Spleen (tissue), 11 donors: ENCODE results near the gene SIMC1. TPM values are rescaled to one million over a fixed set of nuclear protein-coding genes. Genes with fewer than 3 reads are reported as not detected.
"Not testable (repeated sequence)": the region's sequence is repeated elsewhere in the genome, so short reads cannot be mapped to it uniquely, and the experiment has no call there.

Experiments
- DNase-seq: peaks from one replicate; pipeline ENCODE4 v3.0.0-alpha.2; 2020
- H3K27ac ChIP-seq, 8 donors: fragments of 200-600 bp; sonication (generic) in 7 of 8; 1 replicate in 4 of 8; 2 replicates in 4 of 8; pipeline versions ENCODE4 v1.5.0 to v1.8.0; 2016 to 2021; ENCODE audit warnings: inconsistent platforms in 4 of 8, mild to moderate bottlenecking in 4 of 8, moderate library complexity in 1 of 8
- H3K27me3 ChIP-seq, 7 donors: fragments of 200-600 bp; sonication (generic) in 6 of 7; replicated peaks in 1 of 7; 1 replicate in 4 of 7; 2 replicates in 3 of 7; pipeline versions ENCODE4 v1.5.0 to v1.8.0; 2016 to 2021; ENCODE audit warnings: inconsistent platforms in 3 of 7, mild to moderate bottlenecking in 1 of 7
- H3K36me3 ChIP-seq, 6 donors: fragments of 200-600 bp; sonication (generic) in 5 of 6; 1 replicate in 4 of 6; 2 replicates in 2 of 6; pipeline versions ENCODE4 v1.5.0 to v1.8.0; 2016 to 2021; ENCODE audit warnings: inconsistent platforms in 2 of 6
- H3K4me1 ChIP-seq, 6 donors: fragments of 200-600 bp; sonication (generic) in 5 of 6; 1 replicate in 3 of 6; 2 replicates in 3 of 6; pipeline versions ENCODE4 v1.5.0 to v1.8.0; 2016 to 2021; ENCODE audit warnings: inconsistent platforms in 3 of 6
- H3K4me3 ChIP-seq, 8 donors: fragments of 200-600 bp; sonication (generic) in 7 of 8; 1 replicate in 4 of 8; 2 replicates in 4 of 8; pipeline versions ENCODE4 v1.5.0 to v1.8.0; 2016 to 2021; ENCODE audit warnings: inconsistent platforms in 4 of 8, mild to moderate bottlenecking in 4 of 8, moderate library complexity in 2 of 8
- H3K9me3 ChIP-seq, 8 donors: fragments of 200-600 bp; sonication (generic) in 7 of 8; 1 replicate in 4 of 8; 2 replicates in 4 of 8; pipeline versions ENCODE4 v1.5.0 to v1.8.0; 2016 to 2021; ENCODE audit warnings: inconsistent platforms in 4 of 8
- POLR2A ChIP-seq, 3 donors: fragments of 450-650 bp; IDR thresholded peaks; one replicate each; pipeline ENCODE4 v1.5.1; 2017; ENCODE audit warnings: antibody characterized with exemption in 3 of 3, mild to moderate bottlenecking in 1 of 3
- POLR2AphosphoS5 ChIP-seq, 3 donors: sonication (generic); formaldehyde crosslinking; IDR thresholded peaks; one replicate each; pipeline ENCODE4 v1.5.1; 2017; ENCODE audit warnings: antibody characterized with exemption in 3 of 3
- WGBS, 5 donors: extraction: QIAGEN DNeasy Blood & Tissue Kit in 3 of 5; methylation state at CpG; one replicate each; pipeline versions ENCODE4 v1.1.5 to v1.1.7; 2013 to 2018; 5-methylcytosine and 5-hydroxymethylcytosine counted together
- intact Hi-C: fragments of 100-400 bp; cut with DNase I; formaldehyde crosslinking; loops from one replicate; pipeline ENCODE4 v1.15.0; 2023; ENCODE audit warnings: low total_unique reads
- polyA plus RNA-seq, 3 donors: library from polyadenylated mRNA; stranded (reverse); fragments of 200-250 nt; gene quantifications; one replicate each; pipeline ENCODE4 v1.2.1, GENCODE V29; 2013
- total RNA-seq, 7 donors: library from RNA; depleted of rRNA in 3 of 7; stranded (reverse); fragments of >200 nt in 3 of 7; fragmentation: NEBNext Ultra II Directional in 4 of 7; extraction: Animal tissue kit (Norgen Biotek cat#: 25700) in 4 of 7; gene quantifications; one replicate each; pipeline versions ENCODE4 v1.1.0 to v1.2.1, GENCODE V29; 2016 to 2021
- TF ChIP-seq, protein P1 (sequence below), 11 experiments: fragments of 200-600 bp in 7 of 11; fragments of 450-650 bp in 4 of 11; sonication (generic) in 4 of 11; IDR thresholded peaks in 8 of 11; conservative IDR thresholded peaks in 3 of 11; 1 replicate in 7 of 11; 2 replicates in 4 of 11; pipeline versions ENCODE4 v1.4.0 to v1.8.0; 2016 to 2021; ENCODE audit warnings: antibody characterized with exemption in 11 of 11, inconsistent platforms in 4 of 11, mild to moderate bottlenecking in 1 of 11
- donor health status: healthy with polysubstance abuse.
- donor health status: DM: no; HTN: no; CAD: no; lungs with moderate emphysema.
- donor health status: DM: no; HTN: no; CAD: no.
- donor health status: Bipolar disorder and iron deficiency.
- donor health status: healthy.
- donor health status: DM: no; HTN: no; CAD: no.
- donor health status: DM: yes; HTN: yes; CAD: no.

SIMC1 gene
- total and polyA plus RNA-seq, 10 donors: 5.2 to 33.8 (median 25.8) TPM

DNA sequence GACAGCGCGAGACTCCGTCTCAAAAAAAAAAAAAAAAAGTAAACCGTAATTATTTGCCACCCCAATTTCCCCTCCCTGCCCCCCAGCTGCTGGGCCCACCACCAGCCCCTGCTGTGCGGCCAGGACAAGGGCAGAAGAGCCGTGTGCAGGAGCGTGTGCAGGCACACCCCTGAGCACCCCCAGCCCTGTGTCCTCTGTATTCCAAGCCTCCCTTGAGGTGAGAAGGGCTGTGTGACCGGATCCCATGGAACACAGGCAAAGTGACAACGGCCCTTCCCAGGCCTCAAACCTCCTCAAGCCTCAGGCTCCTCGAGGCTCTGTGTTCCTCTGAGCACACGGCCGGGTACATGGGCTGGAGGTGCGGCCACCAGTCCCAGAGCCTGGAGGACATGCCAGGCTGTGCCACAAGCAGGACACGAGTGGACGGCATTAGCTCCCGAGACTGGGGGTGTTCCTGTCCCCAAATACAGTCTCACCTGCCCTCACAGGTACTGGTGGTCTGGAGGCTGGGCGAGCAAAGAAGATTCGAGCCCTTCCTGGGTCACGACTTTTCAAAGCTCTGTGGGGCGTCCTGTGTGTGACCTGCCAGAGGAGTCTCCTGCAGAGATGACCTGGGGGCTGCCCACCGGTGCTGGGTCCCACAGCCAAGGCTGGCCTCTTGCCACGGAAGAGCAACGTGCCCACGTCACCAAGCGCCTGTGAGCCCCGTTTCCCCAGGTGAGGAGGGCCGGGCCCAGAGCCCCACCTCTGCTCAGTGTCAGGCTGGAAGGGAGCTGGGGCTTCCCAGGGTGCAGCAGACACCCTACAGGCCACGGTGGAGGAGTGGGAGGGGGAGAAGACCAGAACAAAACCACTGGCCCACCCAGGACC, 47.1 kb upstream of the SIMC1 start:
- 80 to 91% (median 86%) methylated on average over 11 to 28 of the region's 28 CpGs for WGBS, 5 donors
- intact Hi-C loops: no loop called here
- Histone ChIP-seq H3K36me3 (no peaks in the 10 kb centered on the region), H3K9me3 (no peaks in the 10 kb centered on the region), H3K4me1 (peaks cover 0 to 13% (median 5%) of the 10 kb centered on the region in 6 donors), H3K27me3 (peaks cover 0 to 35% (median 0%) of the 10 kb centered on the region in 7 donors), H3K4me3 (no peak overlapping the region), H3K27ac (no peak overlapping the region)
- DNase-seq: no peak
- TF ChIP-seq POLR2A (IDR thresholded peaks at IDR 0.05): no peak

DNA sequence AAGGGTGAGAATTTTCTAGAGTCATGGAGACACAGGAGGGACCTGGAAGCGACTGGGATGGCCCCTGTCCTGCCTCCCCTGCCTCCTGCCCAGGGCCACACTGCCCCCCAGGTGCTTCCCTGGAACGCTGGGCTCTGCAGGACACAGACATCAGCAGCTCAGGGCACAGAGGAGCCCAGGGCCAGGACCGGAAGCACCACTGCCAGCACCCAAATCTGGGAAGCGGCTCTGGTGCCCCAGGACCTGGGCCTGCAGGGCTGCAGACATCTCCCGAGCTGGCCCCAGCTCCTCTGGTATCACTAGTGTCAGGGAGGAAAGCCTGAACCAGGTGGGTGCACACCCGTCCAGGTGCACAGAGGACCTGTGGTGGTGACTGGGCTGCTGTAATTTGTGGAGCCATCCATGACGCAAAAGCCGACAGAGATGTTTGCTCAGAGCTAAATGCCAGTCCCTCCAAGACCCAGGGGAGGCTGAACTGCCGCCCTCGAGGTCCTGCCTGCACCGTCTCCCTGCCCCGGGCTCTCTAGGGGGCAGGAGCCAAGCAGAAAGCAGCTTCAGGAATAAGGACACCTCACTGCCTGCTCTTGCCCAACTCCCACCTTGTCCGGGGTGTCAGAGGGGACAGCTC, 46.0 kb upstream of the SIMC1 start:
- TF ChIP-seq, protein P1, sequence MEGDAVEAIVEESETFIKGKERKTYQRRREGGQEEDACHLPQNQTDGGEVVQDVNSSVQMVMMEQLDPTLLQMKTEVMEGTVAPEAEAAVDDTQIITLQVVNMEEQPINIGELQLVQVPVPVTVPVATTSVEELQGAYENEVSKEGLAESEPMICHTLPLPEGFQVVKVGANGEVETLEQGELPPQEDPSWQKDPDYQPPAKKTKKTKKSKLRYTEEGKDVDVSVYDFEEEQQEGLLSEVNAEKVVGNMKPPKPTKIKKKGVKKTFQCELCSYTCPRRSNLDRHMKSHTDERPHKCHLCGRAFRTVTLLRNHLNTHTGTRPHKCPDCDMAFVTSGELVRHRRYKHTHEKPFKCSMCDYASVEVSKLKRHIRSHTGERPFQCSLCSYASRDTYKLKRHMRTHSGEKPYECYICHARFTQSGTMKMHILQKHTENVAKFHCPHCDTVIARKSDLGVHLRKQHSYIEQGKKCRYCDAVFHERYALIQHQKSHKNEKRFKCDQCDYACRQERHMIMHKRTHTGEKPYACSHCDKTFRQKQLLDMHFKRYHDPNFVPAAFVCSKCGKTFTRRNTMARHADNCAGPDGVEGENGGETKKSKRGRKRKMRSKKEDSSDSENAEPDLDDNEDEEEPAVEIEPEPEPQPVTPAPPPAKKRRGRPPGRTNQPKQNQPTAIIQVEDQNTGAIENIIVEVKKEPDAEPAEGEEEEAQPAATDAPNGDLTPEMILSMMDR (IDR thresholded peaks at IDR 0.05 in 8 of 11, conservative IDR thresholded peaks at IDR 0.05 in 3 of 11): no peak
- TF ChIP-seq POLR2AphosphoS5 (IDR thresholded peaks at IDR 0.05): no peak
- no peak for TF ChIP-seq POLR2A (IDR thresholded peaks at IDR 0.05)
- intact Hi-C loops: no loop called here
- Histone ChIP-seq H3K27ac (no peak overlapping the region), H3K27me3 (peaks cover 0 to 35% (median 0%) of the 10 kb centered on the region in 7 donors), H3K4me1 (peaks cover 0 to 13% (median 5%) of the 10 kb centered on the region in 6 donors), H3K36me3 (no peaks in the 10 kb centered on the region), H3K4me3 (no peak overlapping the region), H3K9me3 (no peaks in the 10 kb centered on the region)
- no peak for DNase-seq
- 67 to 85% (median 79%) methylated on average over 6 to 13 of the region's 13 CpGs for WGBS, 5 donors

DNA sequence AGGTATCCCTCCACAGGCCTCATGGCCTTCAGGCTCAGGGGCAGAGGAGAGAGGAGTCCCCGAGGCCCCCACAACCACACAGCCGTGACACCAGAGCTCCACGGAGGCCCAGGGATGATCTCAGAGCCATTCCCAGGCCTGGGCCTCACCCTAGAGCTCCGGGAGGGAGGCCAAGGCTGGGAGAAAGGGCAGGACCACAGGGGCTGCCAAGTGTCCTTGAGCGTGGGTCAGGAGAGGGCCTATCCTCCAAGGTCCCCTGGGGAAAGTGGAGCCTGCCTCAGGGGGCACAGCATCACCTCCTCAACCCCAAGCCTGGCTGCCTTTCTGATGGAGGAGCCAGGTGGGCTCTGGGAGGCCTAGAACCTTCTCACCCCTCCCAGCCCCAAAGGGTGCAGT, 45.5 kb upstream of the SIMC1 start:
- H3K27ac ChIP-seq, H3K36me3 ChIP-seq, DNase-seq, H3K4me3 ChIP-seq, H3K9me3 ChIP-seq, intact Hi-C loops: not testable (repeated sequence)
- WGBS, 5 donors: 56 to 71% (median 71%) methylated on average over 3 to 5 of the region's 5 CpGs
- Histone ChIP-seq H3K27me3 (peaks cover 0 to 38% (median 0%) of the 10 kb centered on the region in 7 donors), H3K4me1 (peaks cover 0 to 13% (median 5%) of the 10 kb centered on the region in 6 donors)

DNA sequence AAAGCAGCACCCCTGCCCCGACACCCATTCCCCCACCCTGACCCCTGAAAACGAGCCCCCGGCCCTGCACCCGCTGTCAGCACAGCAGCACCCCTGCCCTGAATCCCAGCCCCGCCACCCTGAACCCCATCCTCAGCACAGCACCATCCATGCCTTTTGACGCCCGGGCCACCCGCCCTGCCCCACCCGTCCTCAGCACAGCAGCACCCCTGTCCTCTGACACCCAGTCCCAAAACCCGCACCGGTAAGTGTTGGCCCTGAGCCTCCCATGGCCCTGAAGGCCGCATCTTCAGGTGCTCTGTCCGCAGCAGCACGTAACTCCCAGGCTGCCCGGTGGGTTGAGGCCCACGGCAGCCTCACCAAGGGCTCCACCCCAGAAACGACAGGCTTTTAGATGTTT, 44.6 kb upstream of the SIMC1 start:
- H3K36me3 ChIP-seq, H3K4me3 ChIP-seq, H3K9me3 ChIP-seq, H3K27ac ChIP-seq, intact Hi-C loops, DNase-seq: not testable (repeated sequence)
- H3K27me3 ChIP-seq: peaks cover 0 to 46% (median 0%) of the 10 kb centered on the region in 7 donors
- H3K4me1 ChIP-seq: peaks cover 0 to 14% (median 5%) of the 10 kb centered on the region in 6 donors
- 78 to 91% (median 82%) methylated on average over 8 to 17 of the region's 17 CpGs for WGBS, 5 donors

GRCh38 chr5:176194238-176195083, 43.8 kb upstream of the SIMC1 start:
- intact Hi-C loops, DNase-seq: not testable (repeated sequence)

DNA sequence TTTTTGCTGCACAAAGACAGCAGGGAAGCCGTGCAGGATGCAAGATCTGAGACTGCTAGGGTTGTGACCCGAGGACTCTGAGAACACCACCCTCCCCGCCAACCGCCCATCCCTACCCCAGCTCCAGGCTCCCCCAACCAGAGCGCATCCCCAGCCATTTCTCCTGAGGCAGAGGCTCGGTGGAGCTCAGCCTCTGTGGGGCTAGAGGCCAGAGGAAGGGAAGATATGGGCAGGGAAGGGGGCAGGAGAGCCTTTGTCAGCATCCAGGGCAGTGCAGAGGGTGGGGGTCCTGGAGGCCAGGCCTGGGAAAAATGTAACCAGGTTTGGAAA, 43.2 kb upstream of the SIMC1 start:
- intact Hi-C loops, H3K4me3 ChIP-seq, DNase-seq, H3K9me3 ChIP-seq, H3K27ac ChIP-seq, H3K36me3 ChIP-seq: not testable (repeated sequence)
- 31 to 37% (median 36%) methylated on average over 4 to 6 of the region's 6 CpGs for WGBS, 5 donors
- Histone ChIP-seq H3K27me3 (peaks cover 0 to 60% (median 0%) of the 10 kb centered on the region in 7 donors), H3K4me1 (peaks cover 0 to 26% (median 7%) of the 10 kb centered on the region in 6 donors)

More at GRCh38 chr5:176194238-176195083, 43.8 kb upstream of the SIMC1 start:
- H3K9me3 ChIP-seq, H3K36me3 ChIP-seq, H3K27ac ChIP-seq: not testable (repeated sequence)
- H3K4me3 ChIP-seq: peak overlapping the region in 6 of 8 donors; percentile 24 to 60 (median 32)
- WGBS, 5 donors: 4 to 16% (median 7%) methylated on average over 6 to 54 of the region's 67 CpGs
- peaks cover 0 to 54% (median 0%) of the 10 kb centered on the region in 7 donors for H3K27me3 ChIP-seq
- peaks cover 0 to 22% (median 7%) of the 10 kb centered on the region in 6 donors for H3K4me1 ChIP-seq

DNA sequence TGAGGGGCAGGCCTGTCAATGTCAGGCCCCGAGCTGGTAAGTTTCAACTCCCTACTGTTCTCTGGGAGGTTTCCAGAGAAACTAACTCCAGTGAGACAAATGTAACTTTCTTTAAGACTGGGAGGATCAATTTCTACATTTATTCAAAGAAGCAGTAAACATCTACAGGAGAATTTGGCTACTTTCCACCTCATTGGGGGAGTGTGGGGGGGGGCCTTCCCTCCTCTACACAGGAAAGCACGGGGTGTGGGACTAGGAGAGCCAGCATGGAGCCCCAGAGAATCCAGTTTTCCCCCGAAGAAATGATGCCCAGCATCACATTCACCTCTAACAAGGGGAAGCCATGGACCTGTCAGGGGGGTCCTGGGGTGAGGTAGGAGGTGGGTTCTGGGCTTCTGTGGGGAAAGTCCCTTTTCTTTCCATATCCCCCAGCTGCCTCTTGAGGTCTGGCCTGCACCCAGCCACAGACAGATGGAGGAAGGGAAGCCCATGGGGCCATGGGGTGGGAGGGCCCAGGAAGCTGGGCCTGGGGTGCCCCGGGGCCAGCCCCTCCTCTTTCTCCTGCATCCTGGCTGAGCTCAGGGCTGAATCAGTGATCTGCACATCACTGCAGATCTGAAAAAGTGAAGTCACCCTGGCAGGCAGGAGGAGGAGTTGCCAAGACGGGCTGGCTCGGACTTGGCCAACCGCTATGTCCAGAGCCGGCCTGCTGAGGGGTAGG, 42.6 kb upstream of the SIMC1 start:
- WGBS, 5 donors: 7 to 44% (median 38%) methylated on average over 3 to 7 of the region's 8 CpGs
- peaks cover 0 to 26% (median 7%) of the 10 kb centered on the region in 6 donors for H3K4me1 ChIP-seq
- H3K9me3 ChIP-seq, DNase-seq, H3K27ac ChIP-seq, H3K4me3 ChIP-seq, intact Hi-C loops, H3K36me3 ChIP-seq: not testable (repeated sequence)
- peaks cover 0 to 66% (median 0%) of the 10 kb centered on the region in 7 donors for H3K27me3 ChIP-seq

- WGBS, 5 donors: 74 to 88% (median 85%) methylated on average over 4 to 6 of the region's 7 CpGs
- intact Hi-C loops, H3K4me3 ChIP-seq, H3K9me3 ChIP-seq, H3K36me3 ChIP-seq, H3K27ac ChIP-seq, DNase-seq: not testable (repeated sequence)
- H3K4me1 ChIP-seq: peaks cover 0 to 26% (median 7%) of the 10 kb centered on the region in 6 donors
- peaks cover 0 to 62% (median 0%) of the 10 kb centered on the region in 7 donors for H3K27me3 ChIP-seq
These were observed 41.4 kb upstream of the SIMC1 start for GRCh38 chr5:176196781-176197180.
